KOPT-K1 (cell line): ENCODE measurements around the gene DNAJC18.
"Not testable (repeated sequence)": the region's sequence is repeated elsewhere in the genome, so short reads cannot be mapped to it uniquely, and the experiment has no call there.

Experiments used
- H3K27ac ChIP-seq: fragments of 200-600 bp; sonication (generic); 2 replicates; pipeline ENCODE4 v1.5.1; 2016; ENCODE audit warnings: antibody characterized with exemption, mild to moderate bottlenecking, low read depth, low read length; ENCODE audit not compliant: poor library complexity, severe bottlenecking
- H3K36me3 ChIP-seq: fragments of 200-600 bp; sonication (generic); 2 replicates; pipeline ENCODE4 v1.5.1; 2017; ENCODE audit warnings: antibody characterized with exemption, mild to moderate bottlenecking, low read length, moderate library complexity; ENCODE audit not compliant: insufficient read depth
- H3K9me3 ChIP-seq: fragments of 200-600 bp; sonication (generic); 2 replicates; pipeline ENCODE4 v1.5.1; 2017; ENCODE audit warnings: antibody characterized with exemption, low read length, mild to moderate bottlenecking; ENCODE audit not compliant: insufficient read depth, poor library complexity, severe bottlenecking

The DNAJC18 gene

GRCh38 chr5:139422307-139422893 lies 16.9 kb downstream of the DNAJC18 start:
- H3K27ac ChIP-seq = no peak overlapping the region
- no peaks in the 10 kb centered on the region for H3K9me3 ChIP-seq
- peaks cover 20% of the 10 kb centered on the region; the same call in 1 of the 2 replicates for H3K36me3 ChIP-seq

GRCh38 chr5:139419226-139420192 lies 19.8 kb downstream of the DNAJC18 start:
- Histone ChIP-seq H3K27ac (no peak overlapping the region), H3K36me3 (peaks cover 16% of the 10 kb centered on the region; the same call in 1 of the 2 replicates), H3K9me3 (no peaks in the 10 kb centered on the region)

- peaks cover 11% of the 10 kb centered on the region; the same call in 1 of the 2 replicates for H3K36me3 ChIP-seq
- H3K9me3 ChIP-seq = no peaks in the 10 kb centered on the region
- no peak overlapping the region for H3K27ac ChIP-seq
Measured at GRCh38 chr5:139418793-139419192, 20.5 kb downstream of the DNAJC18 start.

- Histone ChIP-seq H3K9me3 (no peaks in the 10 kb centered on the region), H3K36me3 (peaks cover 9% of the 10 kb centered on the region; the same call in 1 of the 2 replicates), H3K27ac (no peak overlapping the region)
Measured at GRCh38 chr5:139417214-139417613, 22.1 kb downstream of the DNAJC18 start.

- H3K27ac ChIP-seq = peak overlapping the region; percentile 3
- H3K36me3 ChIP-seq = peaks cover 9% of the 10 kb centered on the region; the same call in 1 of the 2 replicates
- H3K9me3 ChIP-seq = no peaks in the 10 kb centered on the region
Measured at GRCh38 chr5:139416651-139417050, 22.7 kb downstream of the DNAJC18 start.

GRCh38 chr5:139415869-139416268 lies 23.5 kb downstream of the DNAJC18 start:
- Histone ChIP-seq H3K27ac (peak overlapping the region; percentile 35), H3K36me3 (peaks cover 9% of the 10 kb centered on the region; the same call in 1 of the 2 replicates), H3K9me3 (no peaks in the 10 kb centered on the region)

GRCh38 chr5:139415221-139415861 lies 24.0 kb downstream of the DNAJC18 start:
- Histone ChIP-seq H3K27ac (peak overlapping the region; percentile 35), H3K36me3 (peaks cover 9% of the 10 kb centered on the region; the same call in 1 of the 2 replicates), H3K9me3 (no peaks in the 10 kb centered on the region)

GRCh38 chr5:139414581-139415130 lies 24.7 kb downstream of the DNAJC18 start:
- Histone ChIP-seq H3K36me3 (peaks cover 6% of the 10 kb centered on the region; the same call in 1 of the 2 replicates), H3K9me3 (no peaks in the 10 kb centered on the region), H3K27ac (peak overlapping the region; percentile 35)

- Histone ChIP-seq H3K9me3 (no peaks in the 10 kb centered on the region), H3K27ac (no peak overlapping the region), H3K36me3 (0 out of 2 replicates have a peak, but pooled peaks cover 6% of the 10 kb centered on the region)
Measured at GRCh38 chr5:139413963-139414362, 25.4 kb downstream of the DNAJC18 start.

GRCh38 chr5:139413153-139413552 lies 26.2 kb downstream of the DNAJC18 start:
- no peak overlapping the region for H3K27ac ChIP-seq
- no peaks in the 10 kb centered on the region for H3K36me3 ChIP-seq
- no peaks in the 10 kb centered on the region for H3K9me3 ChIP-seq

- no peaks in the 10 kb centered on the region for H3K9me3 ChIP-seq
- no peak overlapping the region for H3K27ac ChIP-seq
- H3K36me3 ChIP-seq = no peaks in the 10 kb centered on the region
Measured at GRCh38 chr5:139410993-139411828, 28.1 kb downstream of the DNAJC18 start.

- Histone ChIP-seq H3K36me3 (no peaks in the 10 kb centered on the region), H3K27ac (no peak overlapping the region), H3K9me3 (no peaks in the 10 kb centered on the region)
Measured at GRCh38 chr5:139410121-139410992, 29.0 kb downstream of the DNAJC18 start.

GRCh38 chr5:139409116-139409515 lies 30.2 kb downstream of the DNAJC18 start:
- H3K27ac ChIP-seq, H3K36me3 ChIP-seq, H3K9me3 ChIP-seq: not testable (repeated sequence)
